SU-DHL-6 (cell line): Measurements from ENCODE around the gene ZNF33A.

ENCODE experiments used
- H2AFZ ChIP-seq: fragments of 200-600 bp; sonication (generic); 2 replicates; pipeline ENCODE4 v1.6.1; 2014; ENCODE audit warnings: low read depth, mild to moderate bottlenecking, moderate library complexity, mixed read lengths, antibody characterized with exemption, low read length; ENCODE audit not compliant: severe bottlenecking
- H3F3A ChIP-seq: fragments of 200-600 bp; shearing (Covaris generic); 2 replicates; pipeline ENCODE4 v1.6.0; 2016; ENCODE audit warnings: antibody characterized with exemption, mild to moderate bottlenecking; ENCODE audit not compliant: insufficient read depth
- H3K27ac ChIP-seq: fragments of 200-600 bp; sonication (generic); 2 replicates; pipeline ENCODE4 v1.5.1; 2016; ENCODE audit warnings: low read depth, mild to moderate bottlenecking, low read length, moderate library complexity, mixed read lengths
- H3K27me3 ChIP-seq: fragments of 200-600 bp; sonication (generic), shearing (Covaris generic); 2 replicates; pipeline ENCODE4 v1.6.0; 2014; ENCODE audit warnings: mild to moderate bottlenecking, low read length
- H3K36me3 ChIP-seq: fragments of 200-600 bp; sonication (generic); 2 replicates; pipeline ENCODE4 v1.6.1; 2014; ENCODE audit warnings: mild to moderate bottlenecking, low read length, mixed read lengths
- H3K4me2 ChIP-seq: fragments of 300-600, 200-600 bp; shearing (Covaris generic), sonication (generic); 2 replicates; pipeline ENCODE4 v1.6.0; 2014; ENCODE audit warnings: low read length, low read depth, mild to moderate bottlenecking; ENCODE audit not compliant: poor library complexity, severe bottlenecking
- H3K4me3 ChIP-seq: fragments of 200-600 bp; sonication (generic); 2 replicates; pipeline ENCODE4 v1.5.1; 2014; ENCODE audit warnings: antibody characterized with exemption, low read length, mild to moderate bottlenecking, mixed read lengths; ENCODE audit not compliant: insufficient read depth, poor library complexity, severe bottlenecking
- H3K79me2 ChIP-seq: fragments of 200-600 bp; sonication (generic); 2 replicates; pipeline ENCODE4 v1.6.1; 2014; ENCODE audit warnings: mild to moderate bottlenecking, low read length, moderate library complexity; ENCODE audit not compliant: insufficient read depth
- H3K9ac ChIP-seq: fragments of 200-600 bp; sonication (generic); 2 replicates; pipeline ENCODE4 v1.7.0; 2014; ENCODE audit warnings: mild to moderate bottlenecking, low read length
- H3K9me2 ChIP-seq: fragments of 200-600 bp; sonication (generic); replicated peaks from 2 replicates; pipeline ENCODE4 v1.6.1; 2014; ENCODE audit warnings: low read length; ENCODE audit not compliant: insufficient read depth
- H3K9me3 ChIP-seq: fragments of 200-600 bp; sonication (generic); 2 replicates; pipeline ENCODE4 v1.6.1; 2014; ENCODE audit warnings: low read length, mixed read lengths; ENCODE audit not compliant: insufficient read depth
- H4K20me1 ChIP-seq: fragments of 200-600 bp; sonication (generic); 2 replicates; pipeline ENCODE4 v1.6.1; 2014; ENCODE audit warnings: low read depth, mild to moderate bottlenecking, antibody characterized with exemption, low read length, moderate library complexity, mixed read lengths
- CTCF ChIP-seq: fragments of 200-600 bp; sonication (generic); IDR thresholded peaks from one replicate; pipeline ENCODE4 v1.5.1; 2017; ENCODE audit warnings: antibody characterized with exemption, mild to moderate bottlenecking, low read length, moderate library complexity; ENCODE audit not compliant: insufficient read depth, poor library complexity, severe bottlenecking
- EZH2phosphoT487 ChIP-seq: fragments of 200-600 bp; sonication (generic), shearing (Covaris generic); conservative IDR thresholded peaks from 2 replicates; pipeline ENCODE4 v1.6.1; 2018; ENCODE audit warnings: mild to moderate bottlenecking, antibody characterized with exemption, low read length, moderate library complexity, mixed read lengths

The ZNF33A gene

GRCh38 chr10:38038932-38039245 lies 28.4 kb downstream of the ZNF33A start:
- no peaks in the 10 kb centered on the region for H4K20me1 ChIP-seq
- H2AFZ ChIP-seq = no peak overlapping the region
- H3K9me2 ChIP-seq = no peaks in the 10 kb centered on the region
- peak overlapping the region; percentile 64 for H3K27ac ChIP-seq
- no peaks in the 10 kb centered on the region for H3K27me3 ChIP-seq
- H3K36me3 ChIP-seq = peaks cover 33% of the 10 kb centered on the region
- peaks cover 15% of the 10 kb centered on the region for H3F3A ChIP-seq
- H3K79me2 ChIP-seq = peaks cover 24% of the 10 kb centered on the region
- TF ChIP-seq CTCF = no peak
- TF ChIP-seq EZH2phosphoT487 = no peak
- H3K9ac ChIP-seq = peak overlapping the region; percentile 43
- H3K4me3 ChIP-seq = no peak overlapping the region
- no peaks in the 10 kb centered on the region for H3K9me3 ChIP-seq
- peak overlapping the region; percentile 87 for H3K4me2 ChIP-seq

- Histone ChIP-seq H3K4me2 (no peak overlapping the region), H4K20me1 (no peaks in the 10 kb centered on the region), H3K36me3 (peaks cover 52% of the 10 kb centered on the region), H3K27ac (no peak overlapping the region), H3K27me3 (no peaks in the 10 kb centered on the region), H2AFZ (no peak overlapping the region), H3K4me3 (no peak overlapping the region), H3F3A (no peaks in the 10 kb centered on the region), H3K9me3 (0 out of 2 replicates have a peak, but pooled peaks cover under 1% of the 10 kb centered on the region), H3K9ac (no peak overlapping the region), H3K9me2 (no peaks in the 10 kb centered on the region), H3K79me2 (peaks cover 23% of the 10 kb centered on the region)
- no peak for TF ChIP-seq EZH2phosphoT487
- no peak for TF ChIP-seq CTCF
Observed at GRCh38 chr10:38043516-38043915, 33.0 kb downstream of the ZNF33A start.

GRCh38 chr10:38045129-38045528 lies 34.7 kb downstream of the ZNF33A start:
- H2AFZ ChIP-seq = no peak overlapping the region
- H3K36me3 ChIP-seq = peaks cover 55% of the 10 kb centered on the region
- H3K9me3 ChIP-seq = 0 out of 2 replicates have a peak, but pooled peaks cover 5% of the 10 kb centered on the region
- H3K9me2 ChIP-seq = no peaks in the 10 kb centered on the region
- no peaks in the 10 kb centered on the region for H4K20me1 ChIP-seq
- no peak overlapping the region for H3K9ac ChIP-seq
- no peaks in the 10 kb centered on the region for H3F3A ChIP-seq
- no peak for TF ChIP-seq EZH2phosphoT487
- no peak for TF ChIP-seq CTCF
- no peak overlapping the region for H3K4me3 ChIP-seq
- H3K27ac ChIP-seq = no peak overlapping the region
- peaks cover 12% of the 10 kb centered on the region for H3K79me2 ChIP-seq
- no peak overlapping the region for H3K4me2 ChIP-seq
- no peaks in the 10 kb centered on the region for H3K27me3 ChIP-seq

- Histone ChIP-seq H3K27ac (no peak overlapping the region), H3K4me2 (no peak overlapping the region), H3K79me2 (peaks cover 5% of the 10 kb centered on the region; the same call in 1 of the 2 replicates), H4K20me1 (no peaks in the 10 kb centered on the region), H3K4me3 (no peak overlapping the region), H3K9me2 (no peaks in the 10 kb centered on the region), H3K9me3 (0 out of 2 replicates have a peak, but pooled peaks cover 5% of the 10 kb centered on the region), H3K27me3 (no peaks in the 10 kb centered on the region), H3K36me3 (peaks cover 67% of the 10 kb centered on the region), H3F3A (no peaks in the 10 kb centered on the region), H2AFZ (no peak overlapping the region), H3K9ac (no peak overlapping the region)
- no peak for TF ChIP-seq CTCF
- TF ChIP-seq EZH2phosphoT487 = no peak
Observed at GRCh38 chr10:38047666-38048065, 37.2 kb downstream of the ZNF33A start.
